Stimulated activated CD4-positive, alpha-beta T cell treated with anti-CD3 and anti-CD28 coated beads, Interleukin-2, amount 100 ng/mL, for 48 hours (primary cell): ENCODE data around the gene CD151.

Source experiments
- DNase-seq, 2 donors: peaks; one replicate each; pipeline ENCODE4 v3.0.0-alpha.2; 2020

The CD151 gene

GRCh38 chr11:843818-844692, 11.3 kb downstream of the CD151 start:
- no peak for DNase-seq

- DNase-seq, result no peak
These were observed 12.2 kb downstream of the CD151 start for GRCh38 chr11:844693-845644.

- DNase-seq, result no peak
These were observed 13.2 kb downstream of the CD151 start for GRCh38 chr11:845872-846495.

GRCh38 chr11:846496-847098, 13.8 kb downstream of the CD151 start:
- DNase-seq, result no peak

GRCh38 chr11:847876-848275, 15.1 kb downstream of the CD151 start:
- DNase-seq, result no peak

- DNase-seq, result peak; percentile 63 to 68
These were observed 15.7 kb downstream of the CD151 start for GRCh38 chr11:848380-848931.

GRCh38 chr11:849104-849824, 16.5 kb downstream of the CD151 start:
- no peak for DNase-seq

GRCh38 chr11:849951-850774, 17.4 kb downstream of the CD151 start:
- DNase-seq, result no peak

GRCh38 chr11:850775-851763, 18.3 kb downstream of the CD151 start:
- DNase-seq, result no peak

GRCh38 chr11:852762-853161, 20.0 kb downstream of the CD151 start:
- DNase-seq, result no peak

GRCh38 chr11:853682-854448, 21.1 kb downstream of the CD151 start:
- no peak for DNase-seq

GRCh38 chr11:854601-855329, 22.0 kb downstream of the CD151 start:
- no peak for DNase-seq

- DNase-seq, result no peak
These were observed 22.6 kb downstream of the CD151 start for GRCh38 chr11:855330-855674.

GRCh38 chr11:855796-856195, 23.0 kb downstream of the CD151 start:
- DNase-seq, result no peak

GRCh38 chr11:856397-856796, 23.6 kb downstream of the CD151 start:
- DNase-seq, result no peak

GRCh38 chr11:858053-858761, 25.5 kb downstream of the CD151 start:
- no peak for DNase-seq

- no peak for DNase-seq
These were observed 26.1 kb downstream of the CD151 start for GRCh38 chr11:858762-859339.
